Measurements from ENCODE around the gene SLC25A3. TPM values are rescaled to one million over a fixed set of nuclear protein-coding genes. Genes with fewer than 3 reads are reported as not detected.
"Not testable (repeated sequence)": the region's sequence is repeated elsewhere in the genome, so short reads cannot be mapped to it uniquely, and the experiment has no call there.

The SLC25A3 gene
- total and polyA plus RNA-seq, 2 donors (not counting 1 experiment from before 2014, with no cell fraction given): 276 to 304 TPM

DNA sequence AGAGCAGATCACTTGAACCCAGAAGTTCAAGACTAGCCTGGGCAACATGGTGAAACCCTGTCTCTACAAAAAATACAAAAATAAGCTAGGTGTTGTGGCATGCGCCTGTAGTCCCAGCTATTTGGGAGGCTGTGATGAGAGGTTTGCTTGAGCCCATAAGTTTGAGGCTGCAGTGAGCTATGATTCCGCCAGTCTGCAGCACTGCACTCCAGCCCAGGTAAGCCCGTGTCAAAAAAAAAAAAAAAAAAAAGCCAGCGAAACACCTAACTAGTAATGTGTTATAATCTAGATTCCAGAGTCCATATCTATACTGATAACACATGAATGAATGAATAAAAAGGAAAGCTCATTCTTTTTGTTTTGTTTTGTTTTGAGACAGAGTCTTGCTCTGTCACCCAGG lies 18.5 kb upstream of the SLC25A3 start:
- H3K9ac ChIP-seq (ENCODE audit: low read length): no peak overlapping the region
- TF ChIP-seq, protein P1, sequence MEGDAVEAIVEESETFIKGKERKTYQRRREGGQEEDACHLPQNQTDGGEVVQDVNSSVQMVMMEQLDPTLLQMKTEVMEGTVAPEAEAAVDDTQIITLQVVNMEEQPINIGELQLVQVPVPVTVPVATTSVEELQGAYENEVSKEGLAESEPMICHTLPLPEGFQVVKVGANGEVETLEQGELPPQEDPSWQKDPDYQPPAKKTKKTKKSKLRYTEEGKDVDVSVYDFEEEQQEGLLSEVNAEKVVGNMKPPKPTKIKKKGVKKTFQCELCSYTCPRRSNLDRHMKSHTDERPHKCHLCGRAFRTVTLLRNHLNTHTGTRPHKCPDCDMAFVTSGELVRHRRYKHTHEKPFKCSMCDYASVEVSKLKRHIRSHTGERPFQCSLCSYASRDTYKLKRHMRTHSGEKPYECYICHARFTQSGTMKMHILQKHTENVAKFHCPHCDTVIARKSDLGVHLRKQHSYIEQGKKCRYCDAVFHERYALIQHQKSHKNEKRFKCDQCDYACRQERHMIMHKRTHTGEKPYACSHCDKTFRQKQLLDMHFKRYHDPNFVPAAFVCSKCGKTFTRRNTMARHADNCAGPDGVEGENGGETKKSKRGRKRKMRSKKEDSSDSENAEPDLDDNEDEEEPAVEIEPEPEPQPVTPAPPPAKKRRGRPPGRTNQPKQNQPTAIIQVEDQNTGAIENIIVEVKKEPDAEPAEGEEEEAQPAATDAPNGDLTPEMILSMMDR (IDR thresholded peaks at IDR 0.05): no peak
- no peak for TF ChIP-seq EZH2 (IDR thresholded peaks at IDR 0.05; ENCODE audit: borderline replicate concordance, insufficient read depth, low read depth, low read length, poor library complexity, severe bottlenecking)
- H3K27ac Mint-ChIP-seq: no peak overlapping the region
- H3K27ac ChIP-seq (ENCODE audit: low read length in 2 of 2): no peak overlapping the region
- ATAC-seq (ENCODE audit: low read depth): no peak
- peaks cover 3% of the 10 kb centered on the region for H3K27me3 Mint-ChIP-seq
- ChIA-PET CTCF (interaction anchor here (0.7 to 1.1 kb wide), 3 partner anchors 8 to 79 kb away, joined by 3 to 4 read pairs (median 4); no protein-coding TSS in a partner anchor), POLR2A (interaction anchor here (0.6 kb wide), 1 partner anchor 43 kb away, joined by 5 read pairs; no protein-coding TSS in a partner anchor)
- H2AFZ ChIP-seq (ENCODE audit: insufficient read depth, low read depth, low read length, poor library complexity, severe bottlenecking): no peak overlapping the region
- H3K4me1 ChIP-seq (ENCODE audit: control insufficient read depth in 2 of 2, insufficient read depth in 2 of 2, low read length in 2 of 2): no peaks in the 10 kb centered on the region
- intact Hi-C loops (cut with micrococcal nuclease): no loop called here
- no peaks in the 10 kb centered on the region for H3K36me3 ChIP-seq (replicated peaks in 1 of 2; ENCODE audit: control extremely low read depth in 1 of 2, control insufficient read depth in 1 of 2, extremely low read depth in 1 of 2, insufficient read depth in 2 of 2, low read length in 1 of 2)
- H4K20me1 ChIP-seq (ENCODE audit: control insufficient read depth, insufficient read depth, low read length, poor library complexity, severe bottlenecking): no peaks in the 10 kb centered on the region
- H3K4me3 Mint-ChIP-seq: no peak overlapping the region
- H3K4me3 ChIP-seq (ENCODE audit: control extremely low read depth in 1 of 5, extremely low read depth in 1 of 5, insufficient read depth in 1 of 5, low read depth in 2 of 5, low read length in 4 of 5): no peak overlapping the region
- no peak overlapping the region for H3K4me2 ChIP-seq (replicated peaks; ENCODE audit: low read depth, low read length, poor library complexity, severe bottlenecking)
- no peaks in the 10 kb centered on the region for H3K9me3 Mint-ChIP-seq (ENCODE audit: insufficient read depth)
- no CpG with 5 or more reads among the region's 4 CpGs for WGBS (ENCODE audit: insufficient coverage)
- no peaks in the 10 kb centered on the region for H3K4me1 Mint-ChIP-seq
- no peaks in the 10 kb centered on the region for H3K9me3 ChIP-seq (ENCODE audit: control extremely low read depth in 1 of 3, control insufficient read depth in 2 of 3, insufficient read depth in 1 of 3, low read length in 2 of 3)
- H3K27me3 ChIP-seq (replicated peaks in 1 of 4; ENCODE audit: control extremely low read depth in 1 of 4, control insufficient read depth in 3 of 4, insufficient read depth in 4 of 4, low read length in 3 of 4): no peaks in the 10 kb centered on the region
- no peak for DNase-seq
- no peaks in the 10 kb centered on the region for H3K79me2 ChIP-seq (ENCODE audit: control insufficient read depth, insufficient read depth, low read length)

DNA sequence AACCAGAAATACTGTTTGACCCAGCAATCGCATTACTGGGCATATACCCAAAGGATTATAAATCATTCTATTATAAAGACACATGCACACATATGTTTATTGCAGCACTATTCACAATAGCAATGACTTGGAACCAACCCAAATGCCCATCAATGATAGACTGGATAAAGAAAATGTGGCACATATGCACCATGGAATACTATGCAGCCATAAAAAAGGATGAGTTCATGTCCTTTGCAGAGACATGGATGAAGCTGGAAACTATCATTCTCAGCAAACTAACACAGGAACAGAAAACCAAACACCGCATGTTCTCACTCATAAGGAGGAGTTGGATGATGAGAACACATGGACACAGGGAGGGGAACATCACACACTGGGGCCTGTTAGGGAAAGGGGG lies 16.7 kb upstream of the SLC25A3 start:
- CTCF ChIA-PET: interaction anchor here (1.0 kb wide), 1 partner anchor 10 kb away, joined by 3 read pairs; no protein-coding TSS in a partner anchor
- H3K27ac Mint-ChIP-seq; H3K4me1 Mint-ChIP-seq; intact Hi-C loops (cut with micrococcal nuclease); H3K4me2 ChIP-seq (replicated peaks; ENCODE audit: low read depth, low read length, poor library complexity, severe bottlenecking); H2AFZ ChIP-seq (ENCODE audit: insufficient read depth, low read depth, low read length, poor library complexity, severe bottlenecking); H3K9ac ChIP-seq (ENCODE audit: low read length); H3K9me3 Mint-ChIP-seq (ENCODE audit: insufficient read depth); H3K27me3 Mint-ChIP-seq; H3K4me3 Mint-ChIP-seq; ATAC-seq (ENCODE audit: low read depth); H3K79me2 ChIP-seq (ENCODE audit: control insufficient read depth, insufficient read depth, low read length); H3K4me3 ChIP-seq (ENCODE audit: control extremely low read depth in 1 of 5, extremely low read depth in 1 of 5, insufficient read depth in 1 of 5, low read depth in 2 of 5, low read length in 4 of 5); H3K4me1 ChIP-seq (ENCODE audit: control insufficient read depth in 2 of 2, insufficient read depth in 2 of 2, low read length in 2 of 2); DNase-seq; H3K36me3 ChIP-seq (replicated peaks in 1 of 2; ENCODE audit: control extremely low read depth in 1 of 2, control insufficient read depth in 1 of 2, extremely low read depth in 1 of 2, insufficient read depth in 2 of 2, low read length in 1 of 2); POLR2A ChIA-PET; H3K27ac ChIP-seq (ENCODE audit: low read length in 2 of 2); H3K9me3 ChIP-seq (ENCODE audit: control extremely low read depth in 1 of 3, control insufficient read depth in 2 of 3, insufficient read depth in 1 of 3, low read length in 2 of 3); H4K20me1 ChIP-seq (ENCODE audit: control insufficient read depth, insufficient read depth, low read length, poor library complexity, severe bottlenecking); H3K27me3 ChIP-seq (replicated peaks in 1 of 4; ENCODE audit: control extremely low read depth in 1 of 4, control insufficient read depth in 3 of 4, insufficient read depth in 4 of 4, low read length in 3 of 4): not testable (repeated sequence)
- no CpG with 5 or more reads among the region's 2 CpGs for WGBS (ENCODE audit: insufficient coverage)
